H9 (cell line): ENCODE data around the gene BYSL. TPM values are rescaled to one million over a fixed set of nuclear protein-coding genes. Genes with fewer than 3 reads are reported as not detected.

Experiments
- DNase-seq: peaks from one replicate; pipeline ENCODE4 v3.0.0-alpha.2; 2017
- H2AFZ ChIP-seq: one replicate; pipeline ENCODE4 v1.6.1; 2013; ENCODE audit warnings: mild to moderate bottlenecking, low read length, control low read depth, moderate library complexity
- H2AK5ac ChIP-seq: 2 replicates; pipeline ENCODE4 v1.6.1; 2013; ENCODE audit warnings: low read length, control low read depth, mixed read lengths; ENCODE audit not compliant: insufficient read length
- H2BK120ac ChIP-seq: one replicate; pipeline ENCODE4 v1.6.1; 2013; ENCODE audit warnings: low read depth, mild to moderate bottlenecking, low read length, control low read depth, inconsistent platforms; ENCODE audit not compliant: poor library complexity, severe bottlenecking
- H2BK12ac ChIP-seq: 2 replicates; pipeline ENCODE4 v1.6.1; 2013; ENCODE audit warnings: low read length, control low read depth, mixed read lengths, low read depth; ENCODE audit not compliant: insufficient read length
- H2BK15ac ChIP-seq: 2 replicates; pipeline ENCODE4 v1.6.1; 2013; ENCODE audit warnings: low read depth, low read length, control low read depth
- H2BK20ac ChIP-seq: one replicate; pipeline ENCODE4 v1.6.1; 2013; ENCODE audit warnings: low read depth, mild to moderate bottlenecking, low read length, control low read depth, inconsistent platforms; ENCODE audit not compliant: poor library complexity, severe bottlenecking
- H2BK5ac ChIP-seq: 2 replicates; pipeline ENCODE4 v1.6.1; 2013; ENCODE audit warnings: low read length, control low read depth, mixed read lengths; ENCODE audit not compliant: insufficient read length
- H3K14ac ChIP-seq: 2 replicates; pipeline ENCODE4 v1.6.1; 2013; ENCODE audit warnings: low read length, control low read depth; ENCODE audit not compliant: insufficient read depth
- H3K18ac ChIP-seq: 2 replicates; pipeline ENCODE4 v1.6.1; 2013; ENCODE audit warnings: low read depth, mild to moderate bottlenecking, mixed read lengths, low read length, control low read depth; ENCODE audit not compliant: insufficient read length
- H3K23ac ChIP-seq: 2 replicates; pipeline ENCODE4 v1.6.1; 2013; ENCODE audit warnings: low read length, control low read depth, mixed read lengths, low read depth; ENCODE audit not compliant: insufficient read length
- H3K23me2 ChIP-seq: 2 replicates; pipeline ENCODE4 v1.6.1; 2013; ENCODE audit warnings: low read depth, mild to moderate bottlenecking, mixed read lengths, low read length, control low read depth; ENCODE audit not compliant: insufficient read length, poor library complexity, severe bottlenecking
- H3K27ac ChIP-seq: 2 replicates; pipeline ENCODE4 v1.5.1; 2013; ENCODE audit warnings: low read length, control low read depth, mixed read lengths, low read depth; ENCODE audit not compliant: insufficient read length
- H3K27me3 ChIP-seq: 2 replicates; pipeline ENCODE4 v1.6.1; 2013; ENCODE audit warnings: low read length, control low read depth, inconsistent platforms; ENCODE audit not compliant: insufficient read depth
- H3K4ac ChIP-seq: 2 replicates; pipeline ENCODE4 v1.6.1; 2013; ENCODE audit warnings: low read depth, mild to moderate bottlenecking, control low read depth, inconsistent platforms, low read length, moderate library complexity
- H3K4me1 ChIP-seq: 2 replicates; pipeline ENCODE4 v1.6.1; 2013; ENCODE audit warnings: low read length, control low read depth, inconsistent platforms; ENCODE audit not compliant: insufficient read depth
- H3K4me2 ChIP-seq: 2 replicates; pipeline ENCODE4 v1.6.1; 2013; ENCODE audit warnings: low read length, control low read depth, mixed read lengths; ENCODE audit not compliant: insufficient read length, insufficient read depth
- H3K56ac ChIP-seq: 2 replicates; pipeline ENCODE4 v1.6.1; 2013; ENCODE audit warnings: low read depth, mild to moderate bottlenecking, mixed read lengths, low read length, control low read depth; ENCODE audit not compliant: insufficient read length
- H3K79me1 ChIP-seq: 2 replicates; pipeline ENCODE4 v1.6.1; 2013; ENCODE audit warnings: low read depth, mild to moderate bottlenecking, moderate library complexity, low read length, control low read depth, inconsistent platforms; ENCODE audit not compliant: insufficient read depth, poor library complexity, severe bottlenecking
- H3K79me2 ChIP-seq: 2 replicates; pipeline ENCODE4 v1.6.1; 2013; ENCODE audit warnings: low read length, control low read depth, inconsistent platforms; ENCODE audit not compliant: insufficient read depth
- H3K9ac ChIP-seq: 2 replicates; pipeline ENCODE4 v1.6.1; 2013; ENCODE audit warnings: low read length, control low read depth, mixed read lengths; ENCODE audit not compliant: insufficient read length; ENCODE audit errors: extremely low read depth
- H3K9me3 ChIP-seq: one replicate; pipeline ENCODE4 v1.6.1; 2013; ENCODE audit warnings: low read depth, low read length, inconsistent platforms; ENCODE audit not compliant: control insufficient read depth
- H3T11ph ChIP-seq: one replicate; pipeline ENCODE4 v1.6.1; 2013; ENCODE audit warnings: mild to moderate bottlenecking, low read length, control low read depth, inconsistent platforms
- H4K20me1 ChIP-seq: one replicate; pipeline ENCODE4 v1.6.1; 2013; ENCODE audit not compliant: control insufficient read depth, insufficient read length, insufficient read depth
- H4K5ac ChIP-seq: 2 replicates; pipeline ENCODE4 v1.6.1; 2013; ENCODE audit warnings: low read depth, mild to moderate bottlenecking, mixed read lengths, low read length, control low read depth; ENCODE audit not compliant: insufficient read length
- H4K8ac ChIP-seq: replicated peaks from 2 replicates; pipeline ENCODE4 v1.6.1; 2013; ENCODE audit warnings: low read length, control low read depth, mixed read lengths, low read depth; ENCODE audit not compliant: insufficient read length
- H4K91ac ChIP-seq: 2 replicates; pipeline ENCODE4 v1.6.1; 2013; ENCODE audit warnings: low read depth, mild to moderate bottlenecking, moderate library complexity, mixed read lengths, low read length, control low read depth; ENCODE audit not compliant: insufficient read length
- H3K27ac Mint-ChIP-seq, 3 experiments: 2 replicates in 2 of 3; 3 replicates in 1 of 3; pipeline ENCODE4 v1.8.0; 2020 to 2021; ENCODE audit warnings: mixed read lengths in 3 of 3, mild to moderate bottlenecking in 1 of 3, moderate library complexity in 1 of 3
- H3K27me3 Mint-ChIP-seq: 2 replicates; pipeline ENCODE4 v1.8.0; 2021; ENCODE audit warnings: low read depth, mild to moderate bottlenecking, moderate library complexity, mixed read lengths
- H3K36me3 Mint-ChIP-seq, 3 experiments: 2 replicates in 2 of 3; 3 replicates in 1 of 3; pipeline ENCODE4 v1.8.0; 2020 to 2021; ENCODE audit warnings: low read depth in 3 of 3, mixed read lengths in 3 of 3; ENCODE audit not compliant: insufficient read depth in 1 of 3
- H3K4me1 Mint-ChIP-seq, 2 experiments: 2 replicates each; pipeline ENCODE4 v1.8.0; 2020; ENCODE audit warnings: mixed read lengths in 2 of 2
- H3K4me3 Mint-ChIP-seq, 2 experiments: 2 replicates in 1 of 2; 3 replicates in 1 of 2; pipeline ENCODE4 v1.8.0; 2020 to 2021; ENCODE audit warnings: mild to moderate bottlenecking in 2 of 2, mixed read lengths in 2 of 2, moderate library complexity in 1 of 2
- H3K9me3 Mint-ChIP-seq, 2 experiments: 2 replicates in 1 of 2; 3 replicates in 1 of 2; pipeline ENCODE4 v1.8.0; 2020; ENCODE audit warnings: mild to moderate bottlenecking in 2 of 2, mixed read lengths in 2 of 2, moderate library complexity in 1 of 2
- CTCF ChIP-seq: fragments of 200-600 bp; sonication (generic); conservative IDR thresholded peaks from 3 replicates; pipeline ENCODE4 v1.8.0; 2021; ENCODE audit warnings: antibody characterized with exemption, mild to moderate bottlenecking
- WGBS: extraction: QIAGEN DNeasy Blood & Tissue Kit; methylation state at CpG from one replicate; pipeline ENCODE4 v1.1.7; 2013; ENCODE audit warnings: missing lambda C conversion rate, low lambda C conversion rate, mixed read lengths; ENCODE audit not compliant: insufficient read length; ENCODE audit errors: extremely low coverage; 5-methylcytosine and 5-hydroxymethylcytosine counted together
- total RNA-seq: library from RNA; stranded (reverse); gene quantifications from 2 replicates; pipeline ENCODE4 v1.2.1, GENCODE V29; 2021

Gene BYSL
- total RNA-seq, 1 experiment from 2014 or later: 71.1 TPM

DNA sequence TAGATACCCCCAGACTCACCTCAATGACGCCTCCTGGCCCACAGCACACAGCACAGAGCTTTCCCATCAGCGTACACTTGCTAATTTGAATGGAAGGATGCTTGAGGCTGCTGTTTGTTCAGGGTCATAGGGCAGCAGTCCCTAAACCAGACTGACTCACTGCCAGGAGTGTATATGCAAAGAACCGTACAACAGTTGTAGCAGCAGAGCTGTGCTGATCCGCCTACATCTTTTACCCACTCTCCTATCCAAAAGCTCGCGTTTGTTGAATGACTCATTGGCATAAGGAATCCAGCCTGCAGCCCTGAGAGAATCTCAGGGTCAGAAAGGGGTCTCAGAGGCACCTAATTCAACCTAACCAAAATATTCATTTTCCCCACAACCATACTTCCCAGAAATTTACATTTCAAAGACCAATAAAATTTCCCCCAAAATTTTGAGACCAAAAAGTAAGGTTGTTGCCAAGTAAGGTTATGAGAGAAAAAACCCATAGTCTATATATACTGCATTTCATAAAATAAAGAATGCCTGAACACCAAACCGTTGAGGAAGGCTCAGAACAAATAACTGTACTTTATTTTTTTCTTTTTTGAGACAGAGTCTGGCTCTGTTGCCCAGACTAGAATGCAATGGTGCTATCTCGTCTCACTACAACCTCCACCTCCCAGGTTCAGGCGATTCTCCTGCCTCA, 55.6 kb downstream of the BYSL start:
- no peak overlapping the region; a peak in 1 of 7 replicates for H3K27ac Mint-ChIP-seq
- H3K36me3 Mint-ChIP-seq: no peaks in the 10 kb centered on the region
- no peaks in the 10 kb centered on the region; the same call in 1 of the 2 replicates for H3K27me3 Mint-ChIP-seq

More for the DNA sequence above, 55.6 kb downstream of the BYSL start:
- Histone ChIP-seq H3K4me1 (no peaks in the 10 kb centered on the region), H3K9ac (no peak overlapping the region), H4K91ac (no peak overlapping the region), H2AK5ac (no peak overlapping the region), H2BK120ac (no peak overlapping the region), H3K4ac (no peak overlapping the region), H2BK5ac (no peak overlapping the region), H4K5ac (no peak overlapping the region), H3T11ph (no peak overlapping the region), H3K79me1 (no peaks in the 10 kb centered on the region), H3K27ac (no peak overlapping the region), H4K8ac (no peak overlapping the region), H2BK15ac (no peak overlapping the region), H3K23ac (no peak overlapping the region), H4K20me1 (no peaks in the 10 kb centered on the region), H3K4me2 (no peak overlapping the region), H2BK20ac (no peak overlapping the region), H3K56ac (no peak overlapping the region), H2BK12ac (no peak overlapping the region), H3K27me3 (no peaks in the 10 kb centered on the region), H3K9me3 (no peaks in the 10 kb centered on the region), H3K18ac (no peak overlapping the region), H3K14ac (no peak overlapping the region), H3K23me2 (no peaks in the 10 kb centered on the region), H3K79me2 (no peaks in the 10 kb centered on the region), H2AFZ (no peak overlapping the region)
- no CpG with 5 or more reads among the region's 9 CpGs for WGBS
- no peak for TF ChIP-seq CTCF
- Mint-ChIP-seq H3K4me1 (no peaks in the 10 kb centered on the region), H3K4me3 (no peak overlapping the region), H3K9me3 (no peaks in the 10 kb centered on the region; a peak in 1 of 5 replicates)
- no peak for DNase-seq

Other genes with a start within 250 kb of the BYSL start
- gene TFEB, start 185.9 kb upstream of the BYSL start, total RNA-seq: 1.2 and 2.4 TPM in 2 replicates
- not detected in 2 replicates for gene PGC, start 174.1 kb upstream of the BYSL start, total RNA-seq
- 4.6 and 4.8 TPM in 2 replicates for gene FRS3, start 141.6 kb upstream of the BYSL start, total RNA-seq
- gene PRICKLE4, start 140.7 kb upstream of the BYSL start, total RNA-seq: 0.68 and 0.70 TPM in 2 replicates
- 237 and 239 TPM in 2 replicates for gene TOMM6, start 133.8 kb upstream of the BYSL start, total RNA-seq
- gene USP49, start 26.1 kb upstream of the BYSL start, total RNA-seq: 18.7 and 19.0 TPM in 2 replicates
- 28.9 and 29.9 TPM in 2 replicates for gene MED20, start 360 bp upstream of the BYSL start, total RNA-seq
- 24.2 and 25.3 TPM in 2 replicates for gene CCND3, start 20.3 kb downstream of the BYSL start, total RNA-seq
- 30.4 and 32.9 TPM in 2 replicates for gene TAF8, start 129.0 kb downstream of the BYSL start, total RNA-seq
- 45.1 and 48.4 TPM in 2 replicates for gene C6orf132, start 221.1 kb downstream of the BYSL start, total RNA-seq